ENCODE measurements around the gene RPN1. TPM values are rescaled to one million over a fixed set of nuclear protein-coding genes. Genes with fewer than 3 reads are reported as not detected.

RPN1 gene
- total and polyA plus RNA-seq, 2 of the 13 experiments (the other 11 are each of a cell fraction or from before 2014, with no cell fraction given), result 290 to 342 TPM

DNA sequence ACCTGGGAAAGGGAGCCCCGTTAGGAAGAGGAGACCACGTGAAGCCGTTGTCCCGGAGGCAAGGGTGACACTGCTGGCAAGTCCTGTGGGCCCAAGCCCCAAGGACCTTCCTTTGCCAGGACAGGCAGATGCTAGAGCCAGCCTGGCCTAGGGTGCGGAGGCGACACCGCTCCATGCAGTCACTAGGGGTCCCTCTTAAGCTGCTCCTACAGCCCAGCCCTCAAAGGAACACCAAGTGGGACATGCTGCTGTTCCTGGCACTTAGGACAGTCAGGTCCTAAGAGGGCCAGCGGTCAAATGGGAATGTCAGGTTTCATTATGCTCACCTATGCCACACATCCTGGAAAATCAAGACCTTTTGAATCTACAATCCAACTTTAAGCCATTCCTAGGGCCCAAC lies 59.7 kb downstream of the RPN1 start (continued):
- TF ChIP-seq ZNF30 (CRISPR knock-in tag; IDR thresholded peaks at IDR 0.05) (no peak), ZNF329 (CRISPR knock-in tag; IDR thresholded peaks at IDR 0.05; ENCODE audit: low read depth) (no peak), ZNF563 (CRISPR knock-in tag; IDR thresholded peaks at IDR 0.05) (0 out of 2 replicates have a peak, but pooled peaks have one; percentile 28), NFATC3 (CRISPR knock-in tag; IDR thresholded peaks at IDR 0.05) (no peak), TCF12 (IDR thresholded peaks at IDR 0.05) (no peak), TCF12 (CRISPR knock-in tag; IDR thresholded peaks at IDR 0.05) (no peak), NCOR1 (IDR thresholded peaks at IDR 0.05; ENCODE audit: borderline replicate concordance, low read length) (no peak), ARNT2 (CRISPR knock-in tag; IDR thresholded peaks at IDR 0.05; ENCODE audit: low read depth) (no peak), AKAP8 (CRISPR knock-in tag; IDR thresholded peaks at IDR 0.05) (no peak), ASH2L (IDR thresholded peaks at IDR 0.05; ENCODE audit: insufficient read length, low read depth, low read length) (no peak), SRF (IDR thresholded peaks at IDR 0.05; ENCODE audit: low read depth, low read length) (no peak), ZNF124 (CRISPR knock-in tag; IDR thresholded peaks at IDR 0.05) (no peak), ZKSCAN5 (CRISPR knock-in tag; IDR thresholded peaks at IDR 0.05) (no peak), CCDC6 (CRISPR knock-in tag; IDR thresholded peaks at IDR 0.05) (no peak), POGZ (CRISPR knock-in tag; IDR thresholded peaks at IDR 0.05) (no peak), CAMTA2 (CRISPR knock-in tag; IDR thresholded peaks at IDR 0.05; ENCODE audit: borderline replicate concordance) (no peak), ZNF546 (CRISPR knock-in tag; conservative IDR thresholded peaks at IDR 0.05) (no peak)
- TF ChIP-seq, protein P1, sequence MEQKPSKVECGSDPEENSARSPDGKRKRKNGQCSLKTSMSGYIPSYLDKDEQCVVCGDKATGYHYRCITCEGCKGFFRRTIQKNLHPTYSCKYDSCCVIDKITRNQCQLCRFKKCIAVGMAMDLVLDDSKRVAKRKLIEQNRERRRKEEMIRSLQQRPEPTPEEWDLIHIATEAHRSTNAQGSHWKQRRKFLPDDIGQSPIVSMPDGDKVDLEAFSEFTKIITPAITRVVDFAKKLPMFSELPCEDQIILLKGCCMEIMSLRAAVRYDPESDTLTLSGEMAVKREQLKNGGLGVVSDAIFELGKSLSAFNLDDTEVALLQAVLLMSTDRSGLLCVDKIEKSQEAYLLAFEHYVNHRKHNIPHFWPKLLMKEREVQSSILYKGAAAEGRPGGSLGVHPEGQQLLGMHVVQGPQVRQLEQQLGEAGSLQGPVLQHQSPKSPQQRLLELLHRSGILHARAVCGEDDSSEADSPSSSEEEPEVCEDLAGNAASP (CRISPR knock-in tag; IDR thresholded peaks at IDR 0.05; ENCODE audit: borderline replicate concordance), result no peak
- TF ChIP-seq, protein P2, sequence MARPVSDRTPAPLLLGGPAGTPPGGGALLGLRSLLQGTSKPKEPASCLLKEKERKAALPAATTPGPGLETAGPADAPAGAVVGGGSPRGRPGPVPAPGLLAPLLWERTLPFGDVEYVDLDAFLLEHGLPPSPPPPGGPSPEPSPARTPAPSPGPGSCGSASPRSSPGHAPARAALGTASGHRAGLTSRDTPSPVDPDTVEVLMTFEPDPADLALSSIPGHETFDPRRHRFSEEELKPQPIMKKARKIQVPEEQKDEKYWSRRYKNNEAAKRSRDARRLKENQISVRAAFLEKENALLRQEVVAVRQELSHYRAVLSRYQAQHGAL (CRISPR knock-in tag; IDR thresholded peaks at IDR 0.05; ENCODE audit: not compliant biosample characterization), result no peak
- TF ChIP-seq, protein P3, sequence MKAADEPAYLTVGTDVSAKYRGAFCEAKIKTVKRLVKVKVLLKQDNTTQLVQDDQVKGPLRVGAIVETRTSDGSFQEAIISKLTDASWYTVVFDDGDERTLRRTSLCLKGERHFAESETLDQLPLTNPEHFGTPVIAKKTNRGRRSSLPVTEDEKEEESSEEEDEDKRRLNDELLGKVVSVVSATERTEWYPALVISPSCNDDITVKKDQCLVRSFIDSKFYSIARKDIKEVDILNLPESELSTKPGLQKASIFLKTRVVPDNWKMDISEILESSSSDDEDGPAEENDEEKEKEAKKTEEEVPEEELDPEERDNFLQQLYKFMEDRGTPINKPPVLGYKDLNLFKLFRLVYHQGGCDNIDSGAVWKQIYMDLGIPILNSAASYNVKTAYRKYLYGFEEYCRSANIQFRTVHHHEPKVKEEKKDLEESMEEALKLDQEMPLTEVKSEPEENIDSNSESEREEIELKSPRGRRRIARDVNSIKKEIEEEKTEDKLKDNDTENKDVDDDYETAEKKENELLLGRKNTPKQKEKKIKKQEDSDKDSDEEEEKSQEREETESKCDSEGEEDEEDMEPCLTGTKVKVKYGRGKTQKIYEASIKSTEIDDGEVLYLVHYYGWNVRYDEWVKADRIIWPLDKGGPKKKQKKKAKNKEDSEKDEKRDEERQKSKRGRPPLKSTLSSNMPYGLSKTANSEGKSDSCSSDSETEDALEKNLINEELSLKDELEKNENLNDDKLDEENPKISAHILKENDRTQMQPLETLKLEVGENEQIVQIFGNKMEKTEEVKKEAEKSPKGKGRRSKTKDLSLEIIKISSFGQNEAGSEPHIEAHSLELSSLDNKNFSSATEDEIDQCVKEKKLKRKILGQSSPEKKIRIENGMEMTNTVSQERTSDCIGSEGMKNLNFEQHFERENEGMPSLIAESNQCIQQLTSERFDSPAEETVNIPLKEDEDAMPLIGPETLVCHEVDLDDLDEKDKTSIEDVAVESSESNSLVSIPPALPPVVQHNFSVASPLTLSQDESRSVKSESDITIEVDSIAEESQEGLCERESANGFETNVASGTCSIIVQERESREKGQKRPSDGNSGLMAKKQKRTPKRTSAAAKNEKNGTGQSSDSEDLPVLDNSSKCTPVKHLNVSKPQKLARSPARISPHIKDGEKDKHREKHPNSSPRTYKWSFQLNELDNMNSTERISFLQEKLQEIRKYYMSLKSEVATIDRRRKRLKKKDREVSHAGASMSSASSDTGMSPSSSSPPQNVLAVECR (CRISPR knock-in tag; IDR thresholded peaks at IDR 0.05; ENCODE audit: borderline replicate concordance), result no peak; the same call in 1 of the 2 replicates
- TF ChIP-seq, protein P4, sequence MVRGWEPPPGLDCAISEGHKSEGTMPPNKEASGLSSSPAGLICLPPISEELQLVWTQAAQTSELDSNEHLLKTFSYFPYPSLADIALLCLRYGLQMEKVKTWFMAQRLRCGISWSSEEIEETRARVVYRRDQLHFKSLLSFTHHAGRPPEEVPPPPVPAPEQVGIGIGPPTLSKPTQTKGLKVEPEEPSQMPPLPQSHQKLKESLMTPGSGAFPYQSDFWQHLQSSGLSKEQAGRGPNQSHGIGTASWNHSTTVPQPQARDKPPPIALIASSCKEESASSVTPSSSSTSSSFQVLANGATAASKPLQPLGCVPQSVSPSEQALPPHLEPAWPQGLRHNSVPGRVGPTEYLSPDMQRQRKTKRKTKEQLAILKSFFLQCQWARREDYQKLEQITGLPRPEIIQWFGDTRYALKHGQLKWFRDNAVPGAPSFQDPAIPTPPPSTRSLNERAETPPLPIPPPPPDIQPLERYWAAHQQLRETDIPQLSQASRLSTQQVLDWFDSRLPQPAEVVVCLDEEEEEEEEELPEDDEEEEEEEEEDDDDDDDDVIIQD (CRISPR knock-in tag; IDR thresholded peaks at IDR 0.05; ENCODE audit: low read depth), result 0 out of 2 replicates have a peak, but pooled peaks have one; percentile 48
- TF ChIP-seq, protein P5, sequence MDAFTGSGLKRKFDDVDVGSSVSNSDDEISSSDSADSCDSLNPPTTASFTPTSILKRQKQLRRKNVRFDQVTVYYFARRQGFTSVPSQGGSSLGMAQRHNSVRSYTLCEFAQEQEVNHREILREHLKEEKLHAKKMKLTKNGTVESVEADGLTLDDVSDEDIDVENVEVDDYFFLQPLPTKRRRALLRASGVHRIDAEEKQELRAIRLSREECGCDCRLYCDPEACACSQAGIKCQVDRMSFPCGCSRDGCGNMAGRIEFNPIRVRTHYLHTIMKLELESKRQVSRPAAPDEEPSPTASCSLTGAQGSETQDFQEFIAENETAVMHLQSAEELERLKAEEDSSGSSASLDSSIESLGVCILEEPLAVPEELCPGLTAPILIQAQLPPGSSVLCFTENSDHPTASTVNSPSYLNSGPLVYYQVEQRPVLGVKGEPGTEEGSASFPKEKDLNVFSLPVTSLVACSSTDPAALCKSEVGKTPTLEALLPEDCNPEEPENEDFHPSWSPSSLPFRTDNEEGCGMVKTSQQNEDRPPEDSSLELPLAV (CRISPR knock-in tag; conservative IDR thresholded peaks at IDR 0.05; ENCODE audit: low read depth), result no peak

All from HepG2 (cell line).